ENCODE results near the gene THSD4.

Gene THSD4

DNA sequence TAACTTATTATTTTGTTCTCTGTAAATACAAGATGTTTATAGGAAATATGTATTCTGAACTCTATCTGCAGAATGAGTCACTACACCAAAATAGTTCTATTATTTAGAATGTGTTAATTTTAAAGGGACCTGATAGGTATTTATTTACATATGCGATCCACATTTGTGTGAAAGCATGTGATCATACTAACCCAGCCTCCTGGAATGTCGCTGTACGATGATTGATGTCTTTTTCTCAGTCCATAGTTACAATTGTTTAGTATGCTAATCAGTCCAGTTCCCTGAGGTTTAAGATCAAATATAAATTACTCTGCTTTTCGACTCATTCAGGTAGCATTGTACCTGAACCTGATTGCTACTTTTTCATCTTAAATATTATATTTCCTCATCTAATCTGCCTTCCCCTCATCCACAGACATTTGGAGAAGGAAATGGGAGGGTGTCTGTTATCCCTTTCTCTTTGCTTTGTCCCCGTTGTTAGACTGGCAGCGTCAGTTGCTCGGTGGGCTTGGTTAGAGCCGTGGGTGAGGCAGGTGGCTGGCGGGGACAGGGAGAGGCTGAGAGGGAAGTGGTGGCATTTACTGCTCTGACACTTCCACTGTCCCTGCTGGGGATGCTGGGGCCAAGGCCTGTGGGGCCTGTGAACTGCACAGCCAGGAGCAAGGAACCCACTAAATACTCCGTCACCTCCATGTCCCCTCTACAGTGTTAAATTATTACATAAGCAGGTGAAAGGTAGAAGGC lies 667.3 kb downstream of the THSD4 start:
- Histone ChIP-seq H3K36me3 (ENCODE audit: insufficient read depth, low read length) (no peaks in the 10 kb centered on the region), H3K4me2 (ENCODE audit: low read length) (no peak overlapping the region), H3K27ac (ENCODE audit: low read depth, low read length, poor library complexity, severe bottlenecking) (no peak overlapping the region), H3K4me1 (ENCODE audit: insufficient read depth, low read length, severe bottlenecking) (no peaks in the 10 kb centered on the region), H3K27me3 (ENCODE audit: insufficient read depth, low read length) (0 out of 2 replicates have a peak, but pooled peaks cover 6% of the 10 kb centered on the region), H4K20me1 (ENCODE audit: insufficient read depth, low read length) (no peaks in the 10 kb centered on the region), H2AFZ (ENCODE audit: low read length) (no peak overlapping the region), H3K9me3 (ENCODE audit: low read length) (no peaks in the 10 kb centered on the region), H3F3A (ENCODE audit: insufficient read depth, low read length) (no peaks in the 10 kb centered on the region), H3K9me2 (ENCODE audit: low read depth, low read length) (no peaks in the 10 kb centered on the region), H3K9ac (ENCODE audit: low read length) (no peak overlapping the region), H3K79me2 (ENCODE audit: insufficient read depth, low read length) (no peaks in the 10 kb centered on the region), H3K4me3 (ENCODE audit: low read depth, low read length, poor library complexity, severe bottlenecking) (no peak overlapping the region)
- TF ChIP-seq EZH2 (IDR thresholded peaks at IDR 0.05; ENCODE audit: borderline replicate concordance, low read length): no peak
- TF ChIP-seq, protein P1, sequence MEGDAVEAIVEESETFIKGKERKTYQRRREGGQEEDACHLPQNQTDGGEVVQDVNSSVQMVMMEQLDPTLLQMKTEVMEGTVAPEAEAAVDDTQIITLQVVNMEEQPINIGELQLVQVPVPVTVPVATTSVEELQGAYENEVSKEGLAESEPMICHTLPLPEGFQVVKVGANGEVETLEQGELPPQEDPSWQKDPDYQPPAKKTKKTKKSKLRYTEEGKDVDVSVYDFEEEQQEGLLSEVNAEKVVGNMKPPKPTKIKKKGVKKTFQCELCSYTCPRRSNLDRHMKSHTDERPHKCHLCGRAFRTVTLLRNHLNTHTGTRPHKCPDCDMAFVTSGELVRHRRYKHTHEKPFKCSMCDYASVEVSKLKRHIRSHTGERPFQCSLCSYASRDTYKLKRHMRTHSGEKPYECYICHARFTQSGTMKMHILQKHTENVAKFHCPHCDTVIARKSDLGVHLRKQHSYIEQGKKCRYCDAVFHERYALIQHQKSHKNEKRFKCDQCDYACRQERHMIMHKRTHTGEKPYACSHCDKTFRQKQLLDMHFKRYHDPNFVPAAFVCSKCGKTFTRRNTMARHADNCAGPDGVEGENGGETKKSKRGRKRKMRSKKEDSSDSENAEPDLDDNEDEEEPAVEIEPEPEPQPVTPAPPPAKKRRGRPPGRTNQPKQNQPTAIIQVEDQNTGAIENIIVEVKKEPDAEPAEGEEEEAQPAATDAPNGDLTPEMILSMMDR (IDR thresholded peaks at IDR 0.05; ENCODE audit: low read length): no peak

DNA sequence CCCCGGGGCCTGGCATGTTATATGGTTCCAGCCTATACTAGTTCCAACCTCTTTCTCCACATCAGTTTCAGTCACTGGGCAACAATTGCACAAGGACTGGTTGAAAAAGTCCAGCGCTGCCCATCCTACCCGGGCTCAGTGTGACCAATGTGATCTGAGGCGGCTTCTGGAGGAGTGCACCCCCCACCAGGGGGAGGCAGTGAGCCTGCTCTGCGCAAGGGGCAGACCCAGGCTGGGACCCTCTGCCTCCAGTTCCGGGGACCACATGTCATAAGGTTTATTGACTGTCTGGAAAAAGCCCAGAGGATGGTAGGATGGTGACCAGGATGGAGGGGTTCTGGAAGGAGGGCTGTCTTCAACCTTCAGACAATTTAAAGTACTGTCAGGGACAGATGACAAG lies 669.4 kb downstream of the THSD4 start:
- Histone ChIP-seq H3K9me2 (ENCODE audit: low read depth, low read length) (no peaks in the 10 kb centered on the region), H3K36me3 (ENCODE audit: insufficient read depth, low read length) (no peaks in the 10 kb centered on the region), H3K27me3 (ENCODE audit: insufficient read depth, low read length) (0 out of 2 replicates have a peak, but pooled peaks cover 6% of the 10 kb centered on the region), H3K9me3 (ENCODE audit: low read length) (no peaks in the 10 kb centered on the region), H3K4me3 (ENCODE audit: low read depth, low read length, poor library complexity, severe bottlenecking) (no peak overlapping the region), H3K4me2 (ENCODE audit: low read length) (no peak overlapping the region), H2AFZ (ENCODE audit: low read length) (no peak overlapping the region), H3K9ac (ENCODE audit: low read length) (no peak overlapping the region), H4K20me1 (ENCODE audit: insufficient read depth, low read length) (no peaks in the 10 kb centered on the region), H3K79me2 (ENCODE audit: insufficient read depth, low read length) (no peaks in the 10 kb centered on the region), H3F3A (ENCODE audit: insufficient read depth, low read length) (no peaks in the 10 kb centered on the region), H3K4me1 (ENCODE audit: insufficient read depth, low read length, severe bottlenecking) (no peaks in the 10 kb centered on the region), H3K27ac (ENCODE audit: low read depth, low read length, poor library complexity, severe bottlenecking) (no peak overlapping the region)
- TF ChIP-seq EZH2 (IDR thresholded peaks at IDR 0.05; ENCODE audit: borderline replicate concordance, low read length): no peak
- TF ChIP-seq, protein P1 (IDR thresholded peaks at IDR 0.05; ENCODE audit: low read length): peak; percentile 80

DNA sequence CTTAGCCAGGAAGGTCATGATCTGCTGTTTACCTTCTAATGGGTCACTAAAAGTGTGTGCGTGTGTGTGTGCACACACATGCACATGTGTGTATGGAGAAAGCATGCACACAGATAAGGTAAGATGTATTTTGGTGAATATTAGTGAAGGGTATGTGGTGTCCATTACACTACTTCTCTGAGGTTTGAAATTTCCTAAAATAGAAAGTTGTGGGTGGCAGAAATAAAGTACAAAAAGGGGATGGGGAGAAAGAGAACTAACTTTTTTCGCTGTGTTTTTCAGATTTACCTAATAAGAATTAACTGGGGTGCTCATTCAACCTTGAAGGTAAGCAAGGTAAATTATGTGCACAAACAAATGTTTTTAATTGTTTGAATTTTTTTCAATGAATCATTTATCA lies 670.7 kb downstream of the THSD4 start:
- H3K27ac ChIP-seq (ENCODE audit: low read depth, low read length, poor library complexity, severe bottlenecking): no peak overlapping the region
- H4K20me1 ChIP-seq (ENCODE audit: insufficient read depth, low read length): no peaks in the 10 kb centered on the region
- no peak overlapping the region for H3K4me3 ChIP-seq (ENCODE audit: low read depth, low read length, poor library complexity, severe bottlenecking)
- no peaks in the 10 kb centered on the region for H3K4me1 ChIP-seq (ENCODE audit: insufficient read depth, low read length, severe bottlenecking)
- 0 out of 2 replicates have a peak, but pooled peaks cover 5% of the 10 kb centered on the region for H3K27me3 ChIP-seq (ENCODE audit: insufficient read depth, low read length)
- no peaks in the 10 kb centered on the region for H3K36me3 ChIP-seq (ENCODE audit: insufficient read depth, low read length)
- no peak overlapping the region for H3K9ac ChIP-seq (ENCODE audit: low read length)
- no peaks in the 10 kb centered on the region for H3F3A ChIP-seq (ENCODE audit: insufficient read depth, low read length)
- no peaks in the 10 kb centered on the region for H3K9me3 ChIP-seq (ENCODE audit: low read length)
- H3K9me2 ChIP-seq (ENCODE audit: low read depth, low read length): no peaks in the 10 kb centered on the region
- no peak overlapping the region for H2AFZ ChIP-seq (ENCODE audit: low read length)
- H3K79me2 ChIP-seq (ENCODE audit: insufficient read depth, low read length): no peaks in the 10 kb centered on the region
- TF ChIP-seq, protein P1 (IDR thresholded peaks at IDR 0.05; ENCODE audit: low read length): no peak
- TF ChIP-seq EZH2 (IDR thresholded peaks at IDR 0.05; ENCODE audit: borderline replicate concordance, low read length): no peak
- H3K4me2 ChIP-seq (ENCODE audit: low read length): no peak overlapping the region
